22Rv1 (cell line): Measurements from ENCODE around the gene SNX8.

Source experiments
- ZFX ChIP-seq: fragments of 450-650 bp; IDR thresholded peaks from 2 replicates; pipeline ENCODE4 v1.6.1; 2017; ENCODE audit warnings: antibody characterized with exemption, borderline replicate concordance
- TF ChIP-seq, protein P1 (sequence below): fragments of 450-650 bp; IDR thresholded peaks from 2 replicates; pipeline ENCODE4 v1.5.1; 2017; ENCODE audit warnings: mild to moderate bottlenecking

DNA sequence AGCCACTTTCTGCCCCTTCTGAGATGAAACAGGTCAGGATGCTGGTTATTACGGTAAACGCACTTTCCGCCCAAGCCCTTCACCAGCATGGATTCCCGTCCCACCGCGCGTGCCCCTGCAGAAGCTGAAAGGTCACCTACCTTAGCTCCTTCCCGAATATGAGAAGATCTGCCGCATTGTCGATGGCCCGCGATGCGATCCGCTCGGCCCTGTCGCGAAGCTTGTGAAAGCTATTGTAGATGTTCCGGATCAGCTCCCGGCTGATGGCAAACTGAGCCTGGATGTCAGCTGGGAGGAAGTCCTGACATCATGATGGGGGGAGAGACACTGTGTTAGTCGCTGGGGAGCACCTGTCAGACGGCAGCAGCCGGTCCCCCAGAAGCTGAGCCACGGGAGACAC lies 50.1 kb downstream of the SNX8 start:
- TF ChIP-seq, protein P1, sequence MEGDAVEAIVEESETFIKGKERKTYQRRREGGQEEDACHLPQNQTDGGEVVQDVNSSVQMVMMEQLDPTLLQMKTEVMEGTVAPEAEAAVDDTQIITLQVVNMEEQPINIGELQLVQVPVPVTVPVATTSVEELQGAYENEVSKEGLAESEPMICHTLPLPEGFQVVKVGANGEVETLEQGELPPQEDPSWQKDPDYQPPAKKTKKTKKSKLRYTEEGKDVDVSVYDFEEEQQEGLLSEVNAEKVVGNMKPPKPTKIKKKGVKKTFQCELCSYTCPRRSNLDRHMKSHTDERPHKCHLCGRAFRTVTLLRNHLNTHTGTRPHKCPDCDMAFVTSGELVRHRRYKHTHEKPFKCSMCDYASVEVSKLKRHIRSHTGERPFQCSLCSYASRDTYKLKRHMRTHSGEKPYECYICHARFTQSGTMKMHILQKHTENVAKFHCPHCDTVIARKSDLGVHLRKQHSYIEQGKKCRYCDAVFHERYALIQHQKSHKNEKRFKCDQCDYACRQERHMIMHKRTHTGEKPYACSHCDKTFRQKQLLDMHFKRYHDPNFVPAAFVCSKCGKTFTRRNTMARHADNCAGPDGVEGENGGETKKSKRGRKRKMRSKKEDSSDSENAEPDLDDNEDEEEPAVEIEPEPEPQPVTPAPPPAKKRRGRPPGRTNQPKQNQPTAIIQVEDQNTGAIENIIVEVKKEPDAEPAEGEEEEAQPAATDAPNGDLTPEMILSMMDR = no peak
- TF ChIP-seq ZFX = no peak
